OCI-LY3 (cell line): Measurements from ENCODE around the gene CERCAM.

Experiments used
- H2AFZ ChIP-seq: fragments of 200-600, 300-600 bp; shearing (Covaris generic); 2 replicates; pipeline ENCODE4 v1.6.0; 2014; ENCODE audit warnings: antibody characterized with exemption, low read depth, low read length
- H3K27ac ChIP-seq: fragments of 200-600, 300-600 bp; sonication (generic); 2 replicates; pipeline ENCODE4 v1.5.1; 2014; ENCODE audit warnings: mild to moderate bottlenecking, low read length, moderate library complexity, mixed read lengths
- H3K27me3 ChIP-seq: fragments of 200-600, 300-600 bp; sonication (generic); 2 replicates; pipeline ENCODE4 v1.6.1; 2014; ENCODE audit warnings: low read depth, low read length, mixed read lengths
- H3K36me3 ChIP-seq: fragments of 200-600, 300-600 bp; sonication (generic); replicated peaks from 2 replicates; pipeline ENCODE3; 2014; ENCODE audit warnings: low read depth, low read length, mixed read lengths
- H3K4me1 ChIP-seq: fragments of 300-600, 200-600 bp; sonication (generic); 2 replicates; pipeline ENCODE4 v1.6.1; 2014; ENCODE audit warnings: low read length, mixed read lengths
- H3K4me2 ChIP-seq: fragments of 200-600, 300-600 bp; sonication (generic); 2 replicates; pipeline ENCODE4 v1.6.1; 2014; ENCODE audit warnings: low read length, mixed read lengths
- H3K4me3 ChIP-seq: fragments of 300-600, 200-600 bp; sonication (generic); 2 replicates; pipeline ENCODE4 v1.5.1; 2014; ENCODE audit warnings: antibody characterized with exemption, mild to moderate bottlenecking, low read length, moderate library complexity
- H3K79me2 ChIP-seq: fragments of 300-600, 200-600 bp; shearing (Covaris generic); 2 replicates; pipeline ENCODE4 v1.6.1; 2014; ENCODE audit warnings: mild to moderate bottlenecking, low read length, mixed read lengths
- H3K9ac ChIP-seq: fragments of 300-600, 200-600 bp; shearing (Covaris generic); 2 replicates; pipeline ENCODE4 v1.6.0; 2014; ENCODE audit warnings: mild to moderate bottlenecking, low read length, moderate library complexity
- H3K9me3 ChIP-seq: fragments of 200-600, 300-600 bp; shearing (Covaris generic); 2 replicates; pipeline ENCODE4 v1.6.1; 2014; ENCODE audit warnings: low read length, mixed read lengths; ENCODE audit not compliant: insufficient read depth
- H4K20me1 ChIP-seq: fragments of 200-600, 300-600 bp; sonication (generic); 2 replicates; pipeline ENCODE4 v1.6.1; 2016; ENCODE audit warnings: low read length, mixed read lengths; ENCODE audit not compliant: insufficient read depth
- EZH2phosphoT487 ChIP-seq: fragments of 200-600 bp; shearing (Covaris generic); IDR thresholded peaks from 2 replicates; pipeline ENCODE4 v1.6.1; 2018; ENCODE audit warnings: antibody characterized with exemption, mixed run types, low read depth
- TF ChIP-seq, protein P1 (sequence below): fragments of 200-600, 300-600 bp; sonication (generic); IDR thresholded peaks from 2 replicates; pipeline ENCODE4 v1.5.1; 2014; ENCODE audit warnings: antibody characterized with exemption, low read length, low read depth

CERCAM gene

GRCh38 chr9:128383007-128383753 lies 37.5 kb upstream of the CERCAM start:
- H3K27me3 ChIP-seq: no peaks in the 10 kb centered on the region
- H3K9ac ChIP-seq: no peak overlapping the region
- TF ChIP-seq, protein P1, sequence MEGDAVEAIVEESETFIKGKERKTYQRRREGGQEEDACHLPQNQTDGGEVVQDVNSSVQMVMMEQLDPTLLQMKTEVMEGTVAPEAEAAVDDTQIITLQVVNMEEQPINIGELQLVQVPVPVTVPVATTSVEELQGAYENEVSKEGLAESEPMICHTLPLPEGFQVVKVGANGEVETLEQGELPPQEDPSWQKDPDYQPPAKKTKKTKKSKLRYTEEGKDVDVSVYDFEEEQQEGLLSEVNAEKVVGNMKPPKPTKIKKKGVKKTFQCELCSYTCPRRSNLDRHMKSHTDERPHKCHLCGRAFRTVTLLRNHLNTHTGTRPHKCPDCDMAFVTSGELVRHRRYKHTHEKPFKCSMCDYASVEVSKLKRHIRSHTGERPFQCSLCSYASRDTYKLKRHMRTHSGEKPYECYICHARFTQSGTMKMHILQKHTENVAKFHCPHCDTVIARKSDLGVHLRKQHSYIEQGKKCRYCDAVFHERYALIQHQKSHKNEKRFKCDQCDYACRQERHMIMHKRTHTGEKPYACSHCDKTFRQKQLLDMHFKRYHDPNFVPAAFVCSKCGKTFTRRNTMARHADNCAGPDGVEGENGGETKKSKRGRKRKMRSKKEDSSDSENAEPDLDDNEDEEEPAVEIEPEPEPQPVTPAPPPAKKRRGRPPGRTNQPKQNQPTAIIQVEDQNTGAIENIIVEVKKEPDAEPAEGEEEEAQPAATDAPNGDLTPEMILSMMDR: no peak
- no peak for TF ChIP-seq EZH2phosphoT487
- H3K27ac ChIP-seq: no peak overlapping the region
- H3K36me3 ChIP-seq: peaks cover 5% of the 10 kb centered on the region
- H2AFZ ChIP-seq: no peak overlapping the region
- no peaks in the 10 kb centered on the region for H3K4me1 ChIP-seq
- no peak overlapping the region for H3K4me2 ChIP-seq
- no peaks in the 10 kb centered on the region for H3K79me2 ChIP-seq
- H3K4me3 ChIP-seq: no peak overlapping the region
- no peaks in the 10 kb centered on the region for H3K9me3 ChIP-seq
- no peaks in the 10 kb centered on the region for H4K20me1 ChIP-seq

- peaks cover 5% of the 10 kb centered on the region for H3K36me3 ChIP-seq
- H3K4me1 ChIP-seq: no peaks in the 10 kb centered on the region
- no peaks in the 10 kb centered on the region for H3K27me3 ChIP-seq
- no peak overlapping the region for H3K4me3 ChIP-seq
- H3K79me2 ChIP-seq: no peaks in the 10 kb centered on the region
- no peak overlapping the region for H3K27ac ChIP-seq
- H3K4me2 ChIP-seq: no peak overlapping the region
- no peaks in the 10 kb centered on the region for H3K9me3 ChIP-seq
- no peak overlapping the region for H2AFZ ChIP-seq
- H4K20me1 ChIP-seq: no peaks in the 10 kb centered on the region
- H3K9ac ChIP-seq: no peak overlapping the region
- TF ChIP-seq, protein P1: no peak
- TF ChIP-seq EZH2phosphoT487: no peak
These were observed 36.9 kb upstream of the CERCAM start for GRCh38 chr9:128383791-128384190.

- H2AFZ ChIP-seq: no peak overlapping the region
- H3K36me3 ChIP-seq: peaks cover 11% of the 10 kb centered on the region
- H3K9ac ChIP-seq: no peak overlapping the region
- no peak overlapping the region for H3K4me3 ChIP-seq
- no peaks in the 10 kb centered on the region for H3K79me2 ChIP-seq
- no peaks in the 10 kb centered on the region for H3K9me3 ChIP-seq
- H3K27ac ChIP-seq: no peak overlapping the region
- H4K20me1 ChIP-seq: no peaks in the 10 kb centered on the region
- H3K27me3 ChIP-seq: no peaks in the 10 kb centered on the region
- H3K4me2 ChIP-seq: no peak overlapping the region
- TF ChIP-seq, protein P1: no peak
- no peak for TF ChIP-seq EZH2phosphoT487
- no peaks in the 10 kb centered on the region for H3K4me1 ChIP-seq
These were observed 35.7 kb upstream of the CERCAM start for GRCh38 chr9:128384801-128385495.
